Measurements from ENCODE around the gene ISCU. TPM values are rescaled to one million over a fixed set of nuclear protein-coding genes. Genes with fewer than 3 reads are reported as not detected.
A peak's percentile ranks its signal among the peaks of the same experiment; 100 is the strongest.

The ISCU gene
- total and polyA plus RNA-seq, 9 of the 15 experiments (the other 6 are each of a cell fraction or from before 2014, with no cell fraction given): 15.9 to 92.5 (median 77.3) TPM

DNA sequence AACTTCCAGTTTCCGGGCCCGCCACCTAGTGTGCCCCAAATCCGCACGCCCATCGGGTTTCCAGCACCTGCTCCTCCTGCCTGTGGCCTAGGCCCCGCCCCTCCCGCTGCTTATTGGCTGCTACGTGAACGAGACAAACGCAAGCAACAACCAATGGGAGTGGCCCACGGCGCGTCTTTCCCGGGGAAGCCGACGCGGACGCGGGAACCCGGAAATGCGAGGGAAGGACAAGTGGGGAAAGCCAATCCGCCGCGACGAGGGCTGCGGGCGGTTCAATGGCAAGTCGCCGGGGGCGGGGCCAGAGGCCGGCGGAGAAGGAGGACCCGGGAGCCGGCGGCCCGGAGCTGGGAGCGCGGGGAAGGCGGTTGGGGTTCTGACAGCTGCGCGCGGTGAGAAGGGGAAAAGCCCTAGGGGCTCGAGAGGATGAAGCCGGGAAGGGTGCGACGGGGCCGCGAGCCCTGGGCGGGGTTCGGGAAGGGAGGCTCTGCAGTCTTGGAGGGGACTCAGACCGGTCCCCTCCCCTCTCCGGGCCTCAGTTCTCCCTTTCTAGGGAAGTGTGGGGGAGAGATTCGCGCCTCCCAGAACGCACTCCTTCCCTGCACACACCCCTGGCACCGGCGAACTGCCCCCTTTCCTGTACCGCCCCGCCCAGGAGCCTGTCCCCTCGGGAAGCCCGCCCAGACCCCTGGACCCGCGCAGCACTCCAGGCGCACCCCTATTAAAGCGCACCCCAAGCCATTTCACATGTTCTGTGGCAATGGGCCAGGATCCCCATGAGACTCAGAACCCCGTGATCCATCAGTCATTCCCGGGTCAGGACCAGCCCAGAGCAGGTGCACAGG lies 47.2 kb upstream of the ISCU start, which contains the start of gene FICD (continued):
- TF ChIP-seq TBL1XR1 (IDR thresholded peaks at IDR 0.05; ENCODE audit: low read length in 2 of 2) (no peak), RNF2 (IDR thresholded peaks at IDR 0.05) (no peak), TGIF2 (CRISPR knock-in tag; IDR thresholded peaks at IDR 0.05) (no peak), KLF10 (CRISPR knock-in tag; IDR thresholded peaks at IDR 0.05) (no peak), POLR2A (conservative IDR thresholded peaks at IDR 0.05) (peak; percentile 82), LCOR (CRISPR knock-in tag; IDR thresholded peaks at IDR 0.05) (peak; percentile 82), JUN (IDR thresholded peaks at IDR 0.05; ENCODE audit: borderline replicate concordance, low read depth, low read length) (no peak), JUN (CRISPR knock-in tag; IDR thresholded peaks at IDR 0.05; ENCODE audit: borderline replicate concordance) (no peak), ZNF197 (CRISPR knock-in tag; IDR thresholded peaks at IDR 0.05; ENCODE audit: low read depth) (no peak), SP2 (IDR thresholded peaks at IDR 0.05; ENCODE audit: extremely low read depth, low read depth, low read length, poor library complexity, severe bottlenecking) (peak; percentile 77), CREB1 (IDR thresholded peaks at IDR 0.05) (peak; percentile 89), CREB1 (CRISPR knock-in tag; IDR thresholded peaks at IDR 0.05) (peak; percentile 91), ELK3 (CRISPR knock-in tag; IDR thresholded peaks at IDR 0.05) (no peak), POLR2B (IDR thresholded peaks at IDR 0.05; ENCODE audit: low read depth, partially characterized antibody) (peak; percentile 70), TCF3 (CRISPR knock-in tag; IDR thresholded peaks at IDR 0.05) (no peak), SNAPC5 (CRISPR knock-in tag; IDR thresholded peaks at IDR 0.05) (no peak), HDAC3 (IDR thresholded peaks at IDR 0.05; ENCODE audit: borderline replicate concordance, partially characterized antibody) (no peak), EP300 (IDR thresholded peaks at IDR 0.05; ENCODE audit: low read length) (no peak), EHMT2 (IDR thresholded peaks at IDR 0.05) (no peak), CBFB (CRISPR knock-in tag; IDR thresholded peaks at IDR 0.05) (no peak), HNRNPK (IDR thresholded peaks at IDR 0.05; ENCODE audit: low read depth, low read length, poor library complexity, severe bottlenecking) (no peak), TEAD1 (CRISPR knock-in tag; IDR thresholded peaks at IDR 0.05) (no peak), NR0B1 (IDR thresholded peaks at IDR 0.05; ENCODE audit: partially characterized antibody) (no peak), ZNF282 (CRISPR knock-in tag; IDR thresholded peaks at IDR 0.05) (no peak)
- TF ChIP-seq, protein P1, sequence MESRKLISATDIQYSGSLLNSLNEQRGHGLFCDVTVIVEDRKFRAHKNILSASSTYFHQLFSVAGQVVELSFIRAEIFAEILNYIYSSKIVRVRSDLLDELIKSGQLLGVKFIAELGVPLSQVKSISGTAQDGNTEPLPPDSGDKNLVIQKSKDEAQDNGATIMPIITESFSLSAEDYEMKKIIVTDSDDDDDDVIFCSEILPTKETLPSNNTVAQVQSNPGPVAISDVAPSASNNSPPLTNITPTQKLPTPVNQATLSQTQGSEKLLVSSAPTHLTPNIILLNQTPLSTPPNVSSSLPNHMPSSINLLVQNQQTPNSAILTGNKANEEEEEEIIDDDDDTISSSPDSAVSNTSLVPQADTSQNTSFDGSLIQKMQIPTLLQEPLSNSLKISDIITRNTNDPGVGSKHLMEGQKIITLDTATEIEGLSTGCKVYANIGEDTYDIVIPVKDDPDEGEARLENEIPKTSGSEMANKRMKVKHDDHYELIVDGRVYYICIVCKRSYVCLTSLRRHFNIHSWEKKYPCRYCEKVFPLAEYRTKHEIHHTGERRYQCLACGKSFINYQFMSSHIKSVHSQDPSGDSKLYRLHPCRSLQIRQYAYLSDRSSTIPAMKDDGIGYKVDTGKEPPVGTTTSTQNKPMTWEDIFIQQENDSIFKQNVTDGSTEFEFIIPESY (CRISPR knock-in tag; IDR thresholded peaks at IDR 0.05): no peak
